Activated T-helper 1 cell treated with anti-CD3 and anti-CD28 coated beads, Interleukin-12 subunit alpha, Interleukin-12 subunit beta, Interleukin-2, Interleukin-4 antibody, amounts not matched to agents 30 ng/mL and 10 ng/mL and 1 ng/mL, durations not matched to agents 14 hours and 24 hours and 36 hours (primary cell): Measurements from ENCODE around the gene SEC14L2. TPM values are rescaled to one million over a fixed set of nuclear protein-coding genes. Genes with fewer than 3 reads are reported as not detected.

Experiments used
- DNase-seq: peaks from one replicate; pipeline ENCODE4 v3.0.0; 2021; ENCODE audit warnings: low spot score
- H3K27ac Mint-ChIP-seq: one replicate; pipeline ENCODE4 v1.8.0; 2021; ENCODE audit warnings: mild to moderate bottlenecking, mixed read lengths
- H3K27me3 Mint-ChIP-seq: one replicate; pipeline ENCODE4 v1.8.0; 2022; ENCODE audit warnings: mild to moderate bottlenecking, moderate library complexity, mixed read lengths; ENCODE audit not compliant: insufficient read depth
- H3K36me3 Mint-ChIP-seq: one replicate; pipeline ENCODE4 v1.8.0; 2021; ENCODE audit warnings: low read depth, mixed read lengths
- H3K4me1 Mint-ChIP-seq: one replicate; pipeline ENCODE4 v1.8.0; 2021; ENCODE audit warnings: low read depth, mixed read lengths
- H3K4me3 Mint-ChIP-seq: one replicate; pipeline ENCODE4 v1.8.0; 2021; ENCODE audit warnings: mild to moderate bottlenecking, moderate library complexity, mixed read lengths
- H3K9me3 Mint-ChIP-seq: one replicate; pipeline ENCODE4 v1.8.0; 2021; ENCODE audit warnings: mixed read lengths
- intact Hi-C: fragments of 100-400 bp; cut with micrococcal nuclease; formaldehyde crosslinking; loops from one replicate; pipeline ENCODE4 v1.15.1; 2024
- total RNA-seq: library from RNA; stranded (reverse); gene quantifications from 2 replicates; pipeline ENCODE4 v1.2.3, GENCODE V29; 2022

Gene SEC14L2
- total RNA-seq, 1 donor from 2014 or later = 25.6 TPM

DNA sequence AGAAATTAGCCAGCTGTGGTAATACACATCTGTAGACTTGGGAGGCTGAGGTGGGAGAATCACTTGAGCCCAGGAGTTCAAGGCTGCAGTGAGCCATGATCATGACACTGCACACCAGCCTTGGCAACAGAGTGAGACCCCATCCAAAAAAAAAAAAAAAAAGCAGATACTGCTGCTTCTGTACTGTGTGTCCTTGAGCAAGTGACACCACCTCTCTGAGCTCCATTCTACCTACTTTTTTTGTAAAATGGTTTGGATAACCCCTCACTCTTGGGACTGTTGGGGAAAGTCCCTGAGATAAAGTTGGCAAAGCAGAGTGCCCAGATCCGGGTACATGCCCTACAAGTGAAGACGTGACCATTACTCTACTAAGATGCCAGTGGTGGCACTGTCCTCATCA, 72.3 kb downstream of the SEC14L2 start:
- intact Hi-C loops = no loop called here
- Mint-ChIP-seq H3K27me3 (peaks cover 13% of the 10 kb centered on the region), H3K36me3 (no peaks in the 10 kb centered on the region), H3K4me3 (no peak overlapping the region), H3K4me1 (peaks cover 7% of the 10 kb centered on the region), H3K9me3 (no peaks in the 10 kb centered on the region), H3K27ac (no peak overlapping the region)
- DNase-seq = no peak

DNA sequence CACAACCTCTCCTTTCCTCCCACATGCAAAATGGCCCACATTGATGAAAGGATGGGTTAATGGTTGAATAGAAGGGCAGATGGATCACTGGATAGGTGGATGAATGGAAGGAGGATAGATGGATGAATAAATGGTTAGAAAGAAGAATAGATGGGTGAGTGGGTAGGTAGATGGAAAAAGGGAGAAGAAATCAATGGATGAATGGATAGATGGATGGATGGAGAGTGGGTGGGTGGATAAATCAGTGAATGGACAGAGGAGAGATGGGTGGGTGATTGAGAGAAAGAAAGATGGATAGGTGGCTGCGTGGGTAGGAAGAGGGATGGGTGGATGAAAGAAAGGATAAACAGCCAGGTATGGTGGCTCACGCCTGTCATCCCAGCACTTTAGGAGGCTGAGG, 73.8 kb downstream of the SEC14L2 start:
- intact Hi-C loops = no loop called here
- Mint-ChIP-seq H3K4me3 (no peak overlapping the region), H3K27me3 (peaks cover 10% of the 10 kb centered on the region), H3K4me1 (peaks cover 7% of the 10 kb centered on the region), H3K36me3 (no peaks in the 10 kb centered on the region), H3K9me3 (no peaks in the 10 kb centered on the region), H3K27ac (no peak overlapping the region)
- DNase-seq = no peak

DNA sequence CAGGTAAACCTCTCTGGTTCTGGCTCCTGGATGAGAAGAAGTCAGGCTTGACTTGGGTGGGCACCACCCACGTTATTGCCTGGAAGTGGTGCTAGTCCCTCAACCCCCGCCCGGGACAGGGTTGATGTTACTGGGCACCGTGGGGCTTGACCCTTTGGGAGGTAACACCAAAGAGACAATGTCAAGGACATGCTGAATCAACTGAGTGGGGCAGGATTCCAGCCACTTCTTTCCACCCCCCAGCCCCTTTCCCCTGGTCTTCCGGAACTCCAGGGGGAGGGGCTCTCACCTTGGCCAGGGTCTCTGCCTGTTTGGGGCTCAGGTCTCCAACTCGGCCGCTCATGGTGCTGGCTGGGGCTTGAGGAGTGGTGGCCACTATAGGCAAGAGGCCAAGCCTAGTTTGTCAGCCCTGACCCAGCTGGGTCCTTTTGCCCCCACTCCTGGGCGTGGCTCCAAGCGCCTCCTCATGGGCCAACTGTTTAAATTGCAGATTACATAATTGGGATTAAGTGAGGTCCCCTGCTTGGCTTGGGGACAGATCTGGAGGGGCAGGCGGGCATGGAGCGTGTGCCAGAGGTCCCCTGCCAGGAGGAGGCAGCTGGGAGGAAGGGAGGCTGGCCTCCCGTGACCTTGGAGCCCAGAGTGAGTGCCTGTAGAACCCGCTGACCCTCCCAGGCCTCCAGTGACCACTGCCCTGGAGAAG, 74.9 kb downstream of the SEC14L2 start, which contains the start of gene SEC14L3:
Gene SEC14L3 (minus strand): TSS at position 402 of the 703 bp plus-strand sequence. CDS start 59 bp downstream, at position 343.
- Mint-ChIP-seq H3K4me1 (peaks cover 7% of the 10 kb centered on the region), H3K27me3 (peaks cover 3% of the 10 kb centered on the region), H3K4me3 (no peak within 1 kb of the TSS), H3K9me3 (no peaks in the 10 kb centered on the region), H3K27ac (no peak within 1 kb of the TSS), H3K36me3 (no peaks in the 10 kb centered on the region)
- DNase-seq = no peak
- intact Hi-C loops = no loop called here

DNA sequence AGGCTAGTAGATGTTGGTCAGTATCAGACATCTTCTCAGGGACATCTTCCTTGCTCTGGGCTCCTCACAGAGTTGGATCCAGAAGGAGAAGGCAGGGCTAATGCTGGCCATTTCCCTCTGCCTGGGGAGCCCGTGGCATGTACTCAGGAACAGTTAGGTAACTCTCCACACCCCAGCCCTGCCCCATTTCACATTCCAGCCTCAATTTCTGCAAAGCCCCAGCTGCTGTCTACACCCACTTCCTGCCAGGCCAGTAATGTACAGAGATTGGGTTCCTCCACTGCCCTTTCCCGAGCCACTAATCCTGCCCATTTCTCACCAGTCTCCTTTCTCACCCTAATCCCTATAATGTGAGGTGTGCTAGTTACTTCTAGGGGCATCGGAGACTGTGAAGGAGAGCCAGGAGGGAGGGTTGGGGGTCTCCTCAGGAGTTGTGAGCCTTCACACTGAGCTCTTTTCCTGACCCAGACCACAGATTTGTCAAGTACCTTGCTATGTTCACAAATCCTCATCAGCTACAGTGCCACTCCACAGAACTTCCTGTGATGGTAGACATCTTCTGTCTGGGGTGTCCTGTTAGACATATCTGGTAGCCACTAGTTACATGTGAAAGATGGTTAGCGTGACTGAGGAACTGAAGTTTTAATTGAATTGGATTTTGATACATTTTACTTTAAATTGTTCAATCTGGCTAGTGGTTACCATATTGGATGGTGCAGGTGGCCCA, 76.3 kb downstream of the SEC14L2 start:
- peaks cover 7% of the 10 kb centered on the region for H3K4me1 Mint-ChIP-seq
- intact Hi-C loops = no loop called here
- H3K27ac Mint-ChIP-seq = no peak overlapping the region
- DNase-seq = no peak
- H3K27me3 Mint-ChIP-seq = peaks cover 3% of the 10 kb centered on the region
- H3K4me3 Mint-ChIP-seq = no peak overlapping the region
- no peaks in the 10 kb centered on the region for H3K9me3 Mint-ChIP-seq
- no peaks in the 10 kb centered on the region for H3K36me3 Mint-ChIP-seq

DNA sequence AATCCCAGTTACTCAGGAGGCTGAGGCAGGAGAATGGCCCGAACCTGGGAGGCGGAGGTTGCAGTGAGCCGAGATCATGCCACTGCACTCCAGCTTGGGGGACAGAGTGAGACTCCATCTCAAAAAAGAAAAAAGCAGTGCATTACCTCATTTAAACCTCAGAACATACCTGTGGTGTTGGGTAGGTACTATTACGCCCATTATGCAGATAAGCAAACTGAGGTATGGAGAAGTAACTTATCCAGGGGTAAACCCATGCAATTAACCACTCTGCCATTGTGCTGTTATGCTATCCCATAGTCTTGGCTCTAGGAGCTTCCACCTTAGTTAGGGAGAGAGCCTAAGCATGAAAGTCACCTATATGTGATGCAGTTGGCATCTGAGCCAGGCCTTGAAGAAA, 77.3 kb downstream of the SEC14L2 start:
- no peak overlapping the region for H3K27ac Mint-ChIP-seq
- intact Hi-C loops = no loop called here
- no peaks in the 10 kb centered on the region for H3K9me3 Mint-ChIP-seq
- peaks cover 7% of the 10 kb centered on the region for H3K4me1 Mint-ChIP-seq
- DNase-seq = no peak
- no peaks in the 10 kb centered on the region for H3K36me3 Mint-ChIP-seq
- no peak overlapping the region for H3K4me3 Mint-ChIP-seq
- H3K27me3 Mint-ChIP-seq = peaks cover 3% of the 10 kb centered on the region

Other genes starting within 250 kb of the SEC14L2 start
- 450 and 455 TPM in 2 replicates for gene LIF, start 150.3 kb upstream of the SEC14L2 start, total RNA-seq
- gene OSM, start 130.2 kb upstream of the SEC14L2 start, total RNA-seq = 76.7 and 78.3 TPM in 2 replicates
- 5.6 and 8.8 TPM in 2 replicates for gene CASTOR1, start 107.5 kb upstream of the SEC14L2 start, total RNA-seq
- gene TBC1D10A, start 70.1 kb upstream of the SEC14L2 start, total RNA-seq = 17.3 and 24.9 TPM in 2 replicates
- gene SF3A1, start 40.1 kb upstream of the SEC14L2 start, total RNA-seq = 308 and 310 TPM in 2 replicates
- 2.4 and 3.0 TPM in 2 replicates for gene CCDC157, start 40.0 kb upstream of the SEC14L2 start, total RNA-seq
- gene RNF215, start 9.6 kb upstream of the SEC14L2 start, total RNA-seq = 10.3 and 13.2 TPM in 2 replicates
- gene MTFP1, start 28.8 kb downstream of the SEC14L2 start, total RNA-seq = 72.0 and 72.9 TPM in 2 replicates
- not detected in 2 replicates for gene SEC14L3, start 75.0 kb downstream of the SEC14L2 start, total RNA-seq
- not detected in 2 replicates for gene SEC14L4, start 108.7 kb downstream of the SEC14L2 start, total RNA-seq
- not detected in 2 replicates for gene SEC14L6, start 149.7 kb downstream of the SEC14L2 start, total RNA-seq
- not detected in 2 replicates for gene GAL3ST1, start 177.6 kb downstream of the SEC14L2 start, total RNA-seq
- gene PES1, start 194.9 kb downstream of the SEC14L2 start, total RNA-seq = 168 and 169 TPM in 2 replicates
- 0.23 and 0.34 TPM in 2 replicates for gene TCN2, start 210.2 kb downstream of the SEC14L2 start, total RNA-seq
- 8.2 and 8.3 TPM in 2 replicates for gene SLC35E4, start 238.8 kb downstream of the SEC14L2 start, total RNA-seq